Body of pancreas (tissue), 4 donors: ENCODE results near the gene LDAH. TPM values are rescaled to one million over a fixed set of nuclear protein-coding genes. Genes with fewer than 3 reads are reported as not detected.

Experiments
- ATAC-seq: fragments of 150-250 bp; one replicate; pipeline ENCODE4 v1.9.1; 2016
- DNase-seq, 4 donors: peaks; one replicate each; pipeline ENCODE4 v3.0.0-alpha.2; 2019
- H3K27ac ChIP-seq, 4 donors: fragments of 200-600 bp; sonication (generic); 1 replicate in 3 of 4; 2 replicates in 1 of 4; pipeline versions ENCODE4 v1.5.1 to v1.6.1; 2016 to 2019; ENCODE audit warnings: mild to moderate bottlenecking in 1 of 4, mixed read lengths in 1 of 4, moderate library complexity in 1 of 4
- H3K27me3 ChIP-seq, 2 donors: fragments of 200-600 bp; sonication (generic); one replicate each; pipeline ENCODE4 v1.6.0; 2016; ENCODE audit warnings: mild to moderate bottlenecking in 1 of 2
- H3K36me3 ChIP-seq, 2 donors: fragments of 200-600 bp; sonication (generic); replicated peaks in 1 of 2; 2 replicates each; pipeline ENCODE4 v1.5.1; 2016; ENCODE audit warnings: low read depth in 2 of 2; ENCODE audit not compliant: insufficient read depth in 1 of 2
- H3K4me1 ChIP-seq: fragments of 200-600 bp; sonication (generic); one replicate; pipeline ENCODE4 v1.6.0; 2016
- H3K4me3 ChIP-seq, 2 donors: fragments of 200-600 bp; sonication (generic); 1 replicate in 1 of 2; 2 replicates in 1 of 2; pipeline ENCODE4 v1.5.1; 2016 to 2019
- H3K9me3 ChIP-seq, 3 donors: fragments of 200-600 bp; sonication (generic); 1 replicate in 2 of 3; 2 replicates in 1 of 3; pipeline ENCODE4 v1.5.1; 2016
- POLR2A ChIP-seq, 3 donors: fragments of 450-650 bp; IDR thresholded peaks; one replicate each; pipeline ENCODE4 v1.6.1; 2016; ENCODE audit warnings: antibody characterized with exemption in 3 of 3, mild to moderate bottlenecking in 2 of 3
- WGBS, 2 donors: methylation state at CpG; one replicate each; pipeline ENCODE4 v1.1.5; 2017; 5-methylcytosine and 5-hydroxymethylcytosine counted together
- intact Hi-C: fragments of 100-400 bp; cut with DNase I; formaldehyde crosslinking; loops from one replicate; pipeline ENCODE4 v1.15.1; 2023
- total RNA-seq, 2 donors: library from RNA; depleted of rRNA; stranded (reverse); fragments of >200 nt; gene quantifications; one replicate each; pipeline ENCODE4 v1.1.0, GENCODE V29; 2016
- TF ChIP-seq, protein P1 (sequence below), 7 experiments: fragments of 450-650 bp in 4 of 7; fragments of 200-600 bp in 3 of 7; sonication (generic) in 3 of 7; IDR thresholded peaks; one replicate each; pipeline ENCODE4 v1.5.1; 2016 to 2019; ENCODE audit warnings: antibody characterized with exemption in 7 of 7

LDAH gene
- total RNA-seq, 2 donors from 2014 or later: 6.9 to 10.6 TPM

DNA sequence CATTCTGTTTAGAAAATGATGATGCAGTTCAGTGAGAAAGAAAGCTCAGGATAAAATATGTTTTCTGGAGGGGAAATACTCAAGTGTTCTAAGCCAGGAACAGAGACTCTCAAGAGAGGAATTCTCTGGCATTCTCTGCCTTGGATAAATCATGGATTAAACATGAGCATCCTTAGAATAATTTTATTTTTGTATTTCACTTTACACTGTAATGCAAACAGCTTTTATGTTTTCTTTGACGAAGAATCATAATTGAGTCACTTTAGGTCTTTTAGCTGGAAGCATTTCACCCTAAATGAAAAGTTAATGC lies 144.9 kb downstream of the LDAH start:
- intact Hi-C loops: no loop called here
- Histone ChIP-seq H3K4me3 (no peak overlapping the region), H3K4me1 (peaks cover 10% of the 10 kb centered on the region), H3K27ac (no peak overlapping the region), H3K9me3 (no peaks in the 10 kb centered on the region), H3K27me3 (no peaks in the 10 kb centered on the region), H3K36me3 (no peaks in the 10 kb centered on the region)
- no peak for TF ChIP-seq POLR2A (IDR thresholded peaks at IDR 0.05)
- TF ChIP-seq, protein P1, sequence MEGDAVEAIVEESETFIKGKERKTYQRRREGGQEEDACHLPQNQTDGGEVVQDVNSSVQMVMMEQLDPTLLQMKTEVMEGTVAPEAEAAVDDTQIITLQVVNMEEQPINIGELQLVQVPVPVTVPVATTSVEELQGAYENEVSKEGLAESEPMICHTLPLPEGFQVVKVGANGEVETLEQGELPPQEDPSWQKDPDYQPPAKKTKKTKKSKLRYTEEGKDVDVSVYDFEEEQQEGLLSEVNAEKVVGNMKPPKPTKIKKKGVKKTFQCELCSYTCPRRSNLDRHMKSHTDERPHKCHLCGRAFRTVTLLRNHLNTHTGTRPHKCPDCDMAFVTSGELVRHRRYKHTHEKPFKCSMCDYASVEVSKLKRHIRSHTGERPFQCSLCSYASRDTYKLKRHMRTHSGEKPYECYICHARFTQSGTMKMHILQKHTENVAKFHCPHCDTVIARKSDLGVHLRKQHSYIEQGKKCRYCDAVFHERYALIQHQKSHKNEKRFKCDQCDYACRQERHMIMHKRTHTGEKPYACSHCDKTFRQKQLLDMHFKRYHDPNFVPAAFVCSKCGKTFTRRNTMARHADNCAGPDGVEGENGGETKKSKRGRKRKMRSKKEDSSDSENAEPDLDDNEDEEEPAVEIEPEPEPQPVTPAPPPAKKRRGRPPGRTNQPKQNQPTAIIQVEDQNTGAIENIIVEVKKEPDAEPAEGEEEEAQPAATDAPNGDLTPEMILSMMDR (IDR thresholded peaks at IDR 0.05): no peak
- WGBS, 2 donors: 91 to 94% methylated on average over 1 of the region's 1 CpG
- DNase-seq: no peak
- no peak for ATAC-seq

GRCh38 chr2:20677301-20678085 lies 145.4 kb downstream of the LDAH start:
- no peak overlapping the region for H3K4me3 ChIP-seq
- H3K27ac ChIP-seq: no peak overlapping the region
- H3K36me3 ChIP-seq: no peaks in the 10 kb centered on the region
- 74 to 80% methylated on average over 15 of the region's 15 CpGs for WGBS, 2 donors
- TF ChIP-seq, protein P1 (IDR thresholded peaks at IDR 0.05): no peak
- TF ChIP-seq POLR2A (IDR thresholded peaks at IDR 0.05): no peak
- intact Hi-C loops: no loop called here
- H3K9me3 ChIP-seq: no peaks in the 10 kb centered on the region
- peaks cover 10% of the 10 kb centered on the region for H3K4me1 ChIP-seq
- ATAC-seq (no peak), DNase-seq (no peak)
- peaks cover 0 to under 1% of the 10 kb centered on the region in 2 donors for H3K27me3 ChIP-seq

DNA sequence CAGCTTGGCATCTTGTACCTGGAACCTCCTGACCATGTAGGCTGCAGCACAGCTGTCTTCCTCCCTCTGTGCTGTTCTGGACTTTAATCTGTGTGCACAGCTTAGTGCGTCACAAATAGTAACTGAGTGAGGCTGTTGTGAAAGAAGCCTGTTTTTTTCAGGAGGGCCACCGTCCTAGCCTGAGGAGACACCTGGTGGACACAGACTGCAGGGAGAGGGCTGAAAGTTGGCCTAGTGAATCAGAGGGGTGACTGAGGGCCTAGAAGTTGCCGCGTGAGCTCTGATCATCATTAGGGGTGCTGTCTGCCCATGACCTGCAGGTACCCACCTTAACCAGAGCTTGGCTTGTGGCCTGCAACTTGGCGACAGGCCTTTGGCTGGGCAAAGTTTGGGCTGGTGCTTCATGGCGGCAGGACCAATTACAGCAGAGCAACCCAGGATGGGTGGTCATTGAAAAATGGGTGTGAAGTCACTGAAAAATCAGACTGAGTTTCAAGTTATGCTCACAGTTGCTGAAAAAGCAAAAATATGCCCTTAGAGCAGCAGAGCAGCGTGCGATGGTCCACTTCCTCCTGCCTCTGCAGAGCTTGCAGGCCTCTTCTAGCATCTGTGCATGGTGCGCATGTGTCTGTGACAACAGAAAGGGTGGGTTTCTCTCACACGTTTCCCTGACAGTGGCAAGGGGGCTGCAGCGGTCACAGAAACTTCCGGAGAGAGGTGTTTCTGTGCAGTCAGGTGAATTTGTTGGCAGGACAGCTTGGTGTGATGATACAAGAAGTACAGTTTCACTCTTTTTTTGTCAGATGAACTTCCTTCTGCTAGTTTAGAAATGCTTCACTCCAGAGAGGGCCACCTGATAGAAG lies 146.3 kb downstream of the LDAH start:
- H3K27me3 ChIP-seq: peaks cover 0 to 4% of the 10 kb centered on the region in 2 donors
- H3K4me3 ChIP-seq: no peak overlapping the region
- 73% methylated on average over 12 of the region's 12 CpGs for WGBS, 2 donors
- ATAC-seq (peak; percentile 70), DNase-seq (peak in 2 of 4 donors; percentile 53 to 67)
- intact Hi-C loops: no loop called here
- TF ChIP-seq, protein P1 (IDR thresholded peaks at IDR 0.05): peak in 4 of 7 experiments; percentile 21 to 57 (median 46)
- TF ChIP-seq POLR2A (IDR thresholded peaks at IDR 0.05): no peak
- peaks cover 13% of the 10 kb centered on the region for H3K4me1 ChIP-seq
- peak overlapping the region in 1 of 4 donors; percentile 17 for H3K27ac ChIP-seq
- H3K36me3 ChIP-seq: no peaks in the 10 kb centered on the region
- H3K9me3 ChIP-seq: no peaks in the 10 kb centered on the region

- Histone ChIP-seq H3K4me1 (peaks cover 13% of the 10 kb centered on the region), H3K36me3 (no peaks in the 10 kb centered on the region), H3K4me3 (no peak overlapping the region), H3K9me3 (no peaks in the 10 kb centered on the region), H3K27me3 (peaks cover 0 to 4% of the 10 kb centered on the region in 2 donors), H3K27ac (peak overlapping the region in 2 of 4 donors; percentile 17 to 42)
- no peak for TF ChIP-seq POLR2A (IDR thresholded peaks at IDR 0.05)
- TF ChIP-seq, protein P1 (IDR thresholded peaks at IDR 0.05): no peak
- intact Hi-C loops: no loop called here
- DNase-seq (peak in 3 of 4 donors; percentile 37 to 62 (median 57)), ATAC-seq (peak; percentile 65)
- 52 to 62% methylated on average over 4 to 6 of the region's 6 CpGs for WGBS, 2 donors
These were observed 147.1 kb downstream of the LDAH start for GRCh38 chr2:20675701-20676352.
